Middle frontal gyrus (tissue), 1 donor: ENCODE results near the gene CGB1.

Source experiments
- DNase-seq: peaks from one replicate; pipeline ENCODE4 v3.0.0-alpha.2; 2015; ENCODE audit warnings: low spot score; ENCODE audit errors: extremely low spot score

The CGB1 gene

GRCh38 chr19:48994035-48994386, 42.7 kb downstream of the CGB1 start:
- no peak for DNase-seq

- DNase-seq: peak; percentile 99
These were observed 43.3 kb downstream of the CGB1 start, which contains the start of the genes GYS1 and RUVBL2 for GRCh38 chr19:48993175-48994034. TSS of gene GYS1 (minus strand) at chr19:48993309. CDS start at chr19:48993112, 197 bp downstream. TSS of gene RUVBL2 (plus strand) at chr19:48993887. CDS start at chr19:48993912, 25 bp downstream.

DNA sequence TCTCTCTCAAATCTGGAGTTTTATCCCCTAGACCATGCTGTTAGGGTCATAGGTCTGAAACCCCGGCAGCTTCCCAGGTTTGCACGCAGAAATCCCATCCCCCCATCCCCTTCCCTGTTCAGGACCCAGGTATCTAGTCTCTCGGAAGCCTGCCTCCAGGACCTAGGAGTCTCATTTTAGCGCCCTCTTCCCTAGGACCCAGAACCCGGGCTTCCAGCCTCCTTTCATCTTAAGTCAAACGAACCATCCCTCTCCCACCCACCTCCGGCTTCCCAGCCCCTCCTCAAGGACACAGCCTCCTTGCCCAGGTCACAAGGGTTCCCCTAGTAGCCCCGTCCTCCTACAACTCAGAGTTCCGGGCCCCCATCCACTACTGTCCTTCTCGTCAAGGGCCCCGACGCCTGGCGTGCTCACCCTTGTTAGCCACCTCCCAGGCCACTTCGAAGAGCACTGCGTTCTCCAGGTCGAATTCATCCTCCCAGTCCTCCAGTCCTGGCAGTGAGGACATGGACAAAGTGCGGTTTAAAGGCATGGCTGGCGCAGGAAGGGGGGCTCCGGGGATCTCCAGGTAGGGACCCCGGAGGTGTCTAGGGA, 44.0 kb downstream of the CGB1 start:
- DNase-seq: no peak

DNA sequence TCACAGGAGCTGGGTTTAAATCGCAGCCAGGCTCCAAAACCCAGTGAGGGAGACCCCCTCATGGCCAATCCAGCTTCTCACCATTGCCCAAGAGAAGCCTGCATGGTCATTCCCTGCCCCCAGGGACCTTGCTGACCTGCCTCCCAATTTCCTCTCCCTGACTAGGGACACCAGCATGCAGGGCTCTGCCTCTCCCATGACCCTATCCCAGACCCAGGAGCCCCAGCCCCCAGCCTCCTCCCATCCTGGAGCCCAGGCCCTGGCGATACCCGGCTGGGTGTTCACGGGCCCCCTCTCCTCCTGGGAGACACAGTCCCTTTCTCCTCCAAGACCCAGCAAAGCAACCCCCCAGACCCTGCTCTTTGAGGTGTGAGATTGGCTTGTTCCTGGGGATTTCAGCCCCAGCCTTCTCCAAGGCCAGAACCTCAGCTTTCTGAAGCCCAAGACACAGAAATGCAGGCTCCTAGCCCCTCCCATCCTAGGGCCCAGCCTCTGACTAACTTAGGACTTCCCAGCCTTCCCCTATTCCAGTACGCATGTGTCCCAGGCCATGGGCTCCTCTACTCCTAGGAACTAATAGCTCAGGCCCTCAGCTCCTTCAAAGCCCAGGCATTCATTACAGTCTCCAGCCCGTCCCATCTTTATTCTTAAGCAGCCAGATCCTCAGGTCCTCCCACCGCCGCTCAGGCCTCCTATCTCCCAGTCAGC, 44.7 kb downstream of the CGB1 start:
- no peak for DNase-seq

GRCh38 chr19:48991011-48991609, 45.6 kb downstream of the CGB1 start:
- no peak for DNase-seq

DNA sequence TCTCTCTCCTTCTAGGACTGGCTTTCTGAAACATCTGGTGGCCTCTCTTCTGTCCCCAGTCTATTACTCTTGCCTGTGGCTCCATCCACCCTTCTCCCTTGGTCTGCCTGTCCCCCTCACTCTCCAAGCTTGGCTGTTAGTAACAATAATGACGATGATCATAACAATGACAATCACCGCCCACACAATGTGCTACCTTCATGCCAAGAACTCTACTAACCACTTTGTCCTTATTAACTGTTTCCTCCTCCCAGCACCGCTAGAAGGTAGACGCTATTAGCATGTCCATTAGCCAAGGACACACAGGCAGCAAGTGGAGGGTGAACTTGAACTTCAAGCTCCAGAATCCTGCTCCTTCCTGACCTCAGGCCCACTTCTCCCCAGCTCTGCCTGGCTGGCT, 46.3 kb downstream of the CGB1 start:
- DNase-seq: no peak

DNA sequence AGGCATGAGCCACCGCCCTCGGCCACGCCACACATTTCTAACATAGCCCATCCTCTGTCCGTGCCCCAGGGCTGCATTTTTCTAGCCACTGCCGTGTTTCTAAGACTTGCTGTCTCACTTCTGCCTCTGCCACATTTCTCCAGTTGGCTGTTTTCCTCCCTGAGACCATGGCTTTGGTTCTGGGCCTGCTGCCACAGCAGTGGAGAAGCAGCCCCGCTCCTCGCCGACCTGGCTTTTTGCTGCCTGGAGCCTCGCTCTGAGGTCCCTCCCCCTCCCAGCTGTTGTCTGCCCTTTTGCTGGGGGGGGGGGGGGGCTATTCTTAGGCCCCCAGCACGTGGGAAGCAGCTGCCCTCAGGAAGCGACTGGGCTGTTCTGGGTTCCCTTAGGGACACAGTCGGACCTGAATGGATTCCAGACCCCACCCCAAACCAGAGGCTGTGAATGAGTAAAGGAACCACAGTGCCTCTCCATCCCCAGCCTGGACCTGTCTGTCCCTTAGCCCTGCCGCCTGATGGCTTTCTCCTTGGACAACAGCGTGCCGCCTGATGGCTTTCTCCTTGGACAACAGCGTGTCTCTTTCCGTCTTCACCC, 46.9 kb downstream of the CGB1 start:
- DNase-seq: no peak

DNA sequence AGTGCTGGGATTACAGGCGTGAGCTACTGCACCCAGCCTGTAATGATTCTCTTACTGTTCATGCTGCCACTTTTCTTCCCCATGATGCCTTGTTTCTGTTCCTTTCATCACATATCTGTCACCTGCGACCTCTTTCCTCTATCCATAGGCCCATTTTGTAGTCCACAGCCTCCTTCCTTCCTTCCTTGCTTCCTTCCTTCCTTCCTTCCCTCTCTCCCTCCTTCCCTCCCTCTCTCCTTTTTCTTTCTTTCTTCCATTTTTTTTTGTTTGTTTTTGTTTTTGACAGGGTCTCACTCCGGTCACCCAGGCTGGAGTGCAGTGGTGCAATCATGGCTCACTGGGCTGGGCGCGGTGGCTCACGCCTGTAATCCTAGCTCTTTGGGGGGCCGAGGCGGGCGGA, 47.8 kb downstream of the CGB1 start:
- DNase-seq: no peak

- DNase-seq: no peak
These were observed 48.4 kb downstream of the CGB1 start for GRCh38 chr19:48988286-48988685.

GRCh38 chr19:48987323-48987722, 49.4 kb downstream of the CGB1 start:
- no peak for DNase-seq

- DNase-seq: no peak
These were observed 50.5 kb downstream of the CGB1 start for GRCh38 chr19:48986211-48986610.

- no peak for DNase-seq
These were observed 51.0 kb downstream of the CGB1 start for GRCh38 chr19:48985711-48986110.
